ENCODE measurements around the gene ARAP3. TPM values are rescaled to one million over a fixed set of nuclear protein-coding genes. Genes with fewer than 3 reads are reported as not detected.

ARAP3 gene
- total RNA-seq, 1 donor = 6.2 TPM

- TF ChIP-seq CTCF (IDR thresholded peaks at IDR 0.05; ENCODE audit: insufficient read depth, low read length) = no peak
- DNase-seq (ENCODE audit: low read depth) = no peak
- H3K4me3 ChIP-seq (ENCODE audit: low read depth, low read length) = no peak overlapping the region
These were observed 34.2 kb downstream of the ARAP3 start for GRCh38 chr5:141647851-141648250.

- DNase-seq (ENCODE audit: low read depth) = no peak
- TF ChIP-seq CTCF (IDR thresholded peaks at IDR 0.05; ENCODE audit: insufficient read depth, low read length) = no peak
- H3K4me3 ChIP-seq (ENCODE audit: low read depth, low read length) = no peak overlapping the region
These were observed 34.8 kb downstream of the ARAP3 start for GRCh38 chr5:141647242-141647641.

- TF ChIP-seq CTCF (IDR thresholded peaks at IDR 0.05; ENCODE audit: insufficient read depth, low read length) = no peak
- H3K4me3 ChIP-seq (ENCODE audit: low read depth, low read length) = no peak overlapping the region
- no peak for DNase-seq (ENCODE audit: low read depth)
These were observed 36.0 kb downstream of the ARAP3 start for GRCh38 chr5:141646026-141646425.

GRCh38 chr5:141641634-141642267, 40.3 kb downstream of the ARAP3 start:
- DNase-seq (ENCODE audit: low read depth) = peak; percentile 59
- peak; percentile 35 for TF ChIP-seq CTCF (IDR thresholded peaks at IDR 0.05; ENCODE audit: insufficient read depth, low read length)
- no peak overlapping the region for H3K4me3 ChIP-seq (ENCODE audit: low read depth, low read length)

GRCh38 chr5:141640698-141641097, 41.3 kb downstream of the ARAP3 start:
- TF ChIP-seq CTCF (IDR thresholded peaks at IDR 0.05; ENCODE audit: insufficient read depth, low read length) = no peak
- no peak for DNase-seq (ENCODE audit: low read depth)
- no peak overlapping the region for H3K4me3 ChIP-seq (ENCODE audit: low read depth, low read length)

- no peak overlapping the region for H3K4me3 ChIP-seq (ENCODE audit: low read depth, low read length)
- TF ChIP-seq CTCF (IDR thresholded peaks at IDR 0.05; ENCODE audit: insufficient read depth, low read length) = no peak
- no peak for DNase-seq (ENCODE audit: low read depth)
These were observed 42.0 kb downstream of the ARAP3 start for GRCh38 chr5:141640051-141640415.
